Measurements from ENCODE around the gene CEP135. TPM values are rescaled to one million over a fixed set of nuclear protein-coding genes. Genes with fewer than 3 reads are reported as not detected.

CEP135 gene
- polyA plus RNA-seq, 1 donor (not counting 4 experiments of a cell fraction or from before 2014, with no cell fraction given): 5.4 TPM

DNA sequence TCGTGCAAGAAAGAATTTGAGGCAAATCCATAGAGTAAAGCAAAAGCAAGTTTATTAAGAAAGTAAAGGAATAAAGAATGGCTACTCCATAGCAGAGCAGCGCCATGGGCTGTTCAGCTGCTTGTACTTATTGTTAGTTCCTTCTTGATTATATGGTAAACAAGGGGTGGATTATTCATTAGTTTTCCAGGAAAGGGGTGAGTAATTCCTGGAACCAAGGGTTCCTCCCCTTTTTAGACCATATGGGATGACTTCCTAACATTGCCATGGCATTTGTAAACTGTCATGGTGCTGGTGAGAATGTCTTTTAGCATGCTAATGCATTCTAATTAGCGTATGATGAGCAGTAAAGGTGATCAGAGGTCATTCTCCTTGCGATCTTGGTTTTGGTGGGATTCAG is 23.5 kb upstream of the CEP135 start:
- Histone ChIP-seq H3K9me3 (ENCODE audit: control insufficient read depth, low read depth, low read length) (no peaks in the 10 kb centered on the region), H3K36me3 (ENCODE audit: control insufficient read depth in 2 of 2, extremely low read depth in 1 of 2, insufficient read depth in 2 of 2, low read length in 2 of 2) (no peaks in the 10 kb centered on the region), H3K4me1 (ENCODE audit: control insufficient read depth, extremely low read depth, insufficient read depth, low read length) (no peaks in the 10 kb centered on the region), H3K79me2 (ENCODE audit: control insufficient read depth, insufficient read depth, low read length) (no peaks in the 10 kb centered on the region), H3K9me1 (ENCODE audit: control insufficient read depth, extremely low read depth, insufficient read depth, low read length) (no peaks in the 10 kb centered on the region), H4K20me1 (ENCODE audit: control insufficient read depth, extremely low read depth, insufficient read depth, low read length) (no peaks in the 10 kb centered on the region), H3K4me2 (ENCODE audit: control insufficient read depth, extremely low read depth, insufficient read depth, low read depth, low read length) (no peak overlapping the region), H3K27me3 (ENCODE audit: control insufficient read depth, extremely low read depth, insufficient read depth, low read length) (no peaks in the 10 kb centered on the region), H3K27ac (ENCODE audit: control insufficient read depth, insufficient read depth, low read length) (no peak overlapping the region), H3K4me3 (ENCODE audit: control insufficient read depth in 2 of 3, extremely low read depth in 1 of 3, insufficient read depth in 2 of 3, low read depth in 1 of 3, low read length in 3 of 3) (no peak overlapping the region), H2AFZ (ENCODE audit: control insufficient read depth, low read length) (no peak overlapping the region), H3K9ac (ENCODE audit: control insufficient read depth, extremely low read depth, insufficient read depth, low read length) (no peak overlapping the region)
- dilution Hi-C loops (cut with MboI; ENCODE audit: extremely low pct_ligation_motif_present, low sequenced_read_pairs): no loop called here
- no peak for FAIRE-seq
- no peak for DNase-seq (ENCODE audit: low read depth, low spot score)
- TF ChIP-seq CTCF (optimal IDR thresholded peaks at IDR 0.05 in 1 of 3, IDR thresholded peaks at IDR 0.05 in 1 of 3, conservative IDR thresholded peaks at IDR 0.05 in 1 of 3; ENCODE audit: extremely low read depth in 1 of 3, insufficient read depth in 2 of 3, low read length in 3 of 3) (no peak), EZH2 (IDR thresholded peaks at IDR 0.05; ENCODE audit: low read length) (no peak)

DNA sequence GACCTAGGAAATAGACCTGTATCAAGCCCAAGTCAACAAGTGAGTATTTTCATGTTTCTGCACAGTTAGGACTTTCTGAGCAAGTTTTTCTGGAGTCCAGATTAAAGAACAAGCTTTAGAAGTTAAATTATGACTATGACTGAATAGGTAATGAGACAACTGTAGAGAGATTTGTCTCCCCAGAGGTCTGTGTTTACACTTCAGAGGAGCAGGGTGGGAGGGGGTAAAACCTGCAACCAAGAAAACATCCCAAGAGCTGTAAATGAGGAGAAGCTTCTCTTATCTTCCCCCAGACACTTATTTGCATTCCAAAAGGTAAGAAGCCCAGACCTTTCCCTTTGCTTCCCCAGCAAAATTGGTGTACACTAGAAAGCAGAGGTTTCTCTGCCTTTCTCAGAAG is 22.1 kb upstream of the CEP135 start:
- Histone ChIP-seq H3K9ac (ENCODE audit: control insufficient read depth, extremely low read depth, insufficient read depth, low read length) (no peak overlapping the region), H3K27ac (ENCODE audit: control insufficient read depth, insufficient read depth, low read length) (no peak overlapping the region), H4K20me1 (ENCODE audit: control insufficient read depth, extremely low read depth, insufficient read depth, low read length) (no peaks in the 10 kb centered on the region), H3K4me2 (ENCODE audit: control insufficient read depth, extremely low read depth, insufficient read depth, low read depth, low read length) (no peak overlapping the region), H3K4me3 (ENCODE audit: control insufficient read depth in 2 of 3, extremely low read depth in 1 of 3, insufficient read depth in 2 of 3, low read depth in 1 of 3, low read length in 3 of 3) (no peak overlapping the region), H3K9me3 (ENCODE audit: control insufficient read depth, low read depth, low read length) (no peaks in the 10 kb centered on the region), H3K79me2 (ENCODE audit: control insufficient read depth, insufficient read depth, low read length) (no peaks in the 10 kb centered on the region), H3K9me1 (ENCODE audit: control insufficient read depth, extremely low read depth, insufficient read depth, low read length) (no peaks in the 10 kb centered on the region), H2AFZ (ENCODE audit: control insufficient read depth, low read length) (no peak overlapping the region), H3K4me1 (ENCODE audit: control insufficient read depth, extremely low read depth, insufficient read depth, low read length) (no peaks in the 10 kb centered on the region), H3K36me3 (ENCODE audit: control insufficient read depth in 2 of 2, extremely low read depth in 1 of 2, insufficient read depth in 2 of 2, low read length in 2 of 2) (no peaks in the 10 kb centered on the region), H3K27me3 (ENCODE audit: control insufficient read depth, extremely low read depth, insufficient read depth, low read length) (no peaks in the 10 kb centered on the region)
- FAIRE-seq (no peak), DNase-seq (ENCODE audit: low read depth, low spot score) (no peak)
- dilution Hi-C loops (cut with MboI; ENCODE audit: extremely low pct_ligation_motif_present, low sequenced_read_pairs): no loop called here
- TF ChIP-seq EZH2 (IDR thresholded peaks at IDR 0.05; ENCODE audit: low read length): no peak
- no peak for TF ChIP-seq CTCF (optimal IDR thresholded peaks at IDR 0.05 in 1 of 3, IDR thresholded peaks at IDR 0.05 in 1 of 3, conservative IDR thresholded peaks at IDR 0.05 in 1 of 3; ENCODE audit: extremely low read depth in 1 of 3, insufficient read depth in 2 of 3, low read length in 3 of 3)

Data from keratinocyte (primary cell).